ENCODE results near the gene GYG2. TPM values are rescaled to one million over a fixed set of nuclear protein-coding genes. Genes with fewer than 3 reads are reported as not detected.
"Not testable (repeated sequence)": the region's sequence is repeated elsewhere in the genome, so short reads cannot be mapped to it uniquely, and the experiment has no call there.

GYG2 gene
- not detected for total RNA-seq

GRCh38 chrX:2828344-2828958 is at the start of gene GYG2:
TSS of gene GYG2 (plus strand) at chrX:2828930. CDS start at chrX:2830189, 1,259 bp downstream.
- ChIA-PET CTCF (no interaction called here), POLR2A (no interaction called here)

GRCh38 chrX:2780472-2781225 is 48.1 kb upstream of the GYG2 start:
- POLR2A ChIA-PET, result not testable (repeated sequence)

DNA sequence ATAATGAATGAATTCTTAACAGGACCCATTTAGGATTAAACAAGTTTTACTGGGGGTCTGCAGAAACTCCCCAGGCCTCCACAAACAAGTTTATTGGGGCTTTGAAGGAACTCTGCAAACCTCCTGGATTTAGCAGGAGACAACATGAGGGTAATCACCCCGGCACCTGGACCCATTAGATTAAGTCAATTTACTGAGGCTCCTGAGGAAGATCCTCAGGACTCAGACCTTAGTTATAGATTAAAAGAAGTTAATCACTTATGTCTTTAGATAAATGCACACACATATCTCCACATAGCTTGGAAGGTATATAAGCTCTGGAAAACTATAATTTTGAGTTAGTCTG is 47.5 kb upstream of the GYG2 start:
- ChIA-PET POLR2A (no interaction called here), CTCF (no interaction called here)

More at GRCh38 chrX:2780472-2781225, 48.1 kb upstream of the GYG2 start:
- CTCF ChIA-PET, result not testable (repeated sequence)

GRCh38 chrX:2781698-2782097 is 47.0 kb upstream of the GYG2 start:
- CTCF ChIA-PET, result no interaction called here
- POLR2A ChIA-PET, result no interaction called here

GRCh38 chrX:2782171-2782570 is 46.6 kb upstream of the GYG2 start:
- ChIA-PET POLR2A (no interaction called here), CTCF (no interaction called here)

GRCh38 chrX:2782778-2783177 is 46.0 kb upstream of the GYG2 start:
- CTCF ChIA-PET, result no interaction called here
- POLR2A ChIA-PET, result no interaction called here

DNA sequence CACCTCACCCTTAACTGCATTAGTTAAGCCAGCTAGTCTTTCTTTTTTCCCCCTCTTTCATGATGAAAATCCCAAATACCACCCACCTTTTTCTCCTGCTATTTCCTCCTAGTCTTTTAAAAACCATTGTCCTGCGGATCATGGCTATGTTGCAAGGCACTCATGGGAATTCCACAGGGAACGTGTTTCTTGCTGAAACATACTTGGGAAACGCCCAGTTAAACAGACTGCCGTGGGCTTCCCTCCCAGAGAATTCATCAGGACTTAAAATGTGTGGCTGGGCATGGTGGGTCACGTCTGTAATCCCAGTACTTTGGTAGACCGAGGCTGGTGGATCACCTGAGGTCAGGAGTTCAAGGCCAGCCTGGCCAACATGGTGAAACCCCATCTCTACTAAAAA is 44.7 kb upstream of the GYG2 start:
- ChIA-PET CTCF (no interaction called here), POLR2A (no interaction called here)

DNA sequence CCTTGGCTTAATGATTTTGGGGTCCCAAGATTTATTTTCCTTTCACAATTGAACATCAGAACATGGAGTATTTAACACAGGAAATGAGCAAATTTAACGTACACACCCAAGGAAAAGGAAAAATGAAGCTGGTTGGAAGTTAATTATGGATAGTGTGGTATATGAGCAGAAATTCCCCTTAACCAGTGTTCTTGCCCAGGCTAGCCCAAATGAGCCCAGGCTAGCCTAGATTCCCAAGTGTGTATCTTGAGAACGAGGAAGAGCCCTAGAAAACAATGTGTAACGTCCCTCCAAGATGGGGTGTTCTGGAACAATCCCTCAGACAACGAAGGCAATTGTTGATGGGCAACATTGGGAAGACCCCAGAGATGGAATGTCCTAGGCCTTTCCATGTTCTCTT is 43.2 kb upstream of the GYG2 start:
- CTCF ChIA-PET, result no interaction called here
- POLR2A ChIA-PET, result no interaction called here

DNA sequence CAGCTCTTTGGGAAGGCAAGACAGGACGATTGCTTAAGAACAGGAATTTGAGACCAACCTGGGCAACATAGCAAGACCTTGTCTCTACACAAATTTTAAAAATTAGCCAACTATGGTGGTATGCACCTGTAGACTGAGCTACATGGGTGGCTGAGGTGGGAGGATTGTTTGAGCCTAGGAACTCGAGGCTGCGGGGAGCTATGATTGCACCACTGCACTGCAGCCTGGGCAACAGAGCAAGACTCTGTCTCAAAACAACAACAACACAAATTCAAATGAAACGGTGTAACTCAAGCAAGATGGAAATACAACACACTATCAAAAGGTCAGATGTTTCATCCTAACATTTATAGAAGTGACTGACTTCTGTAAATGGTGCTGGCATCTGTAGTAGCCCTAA is 39.8 kb upstream of the GYG2 start:
- POLR2A ChIA-PET, result no interaction called here
- CTCF ChIA-PET, result no interaction called here

DNA sequence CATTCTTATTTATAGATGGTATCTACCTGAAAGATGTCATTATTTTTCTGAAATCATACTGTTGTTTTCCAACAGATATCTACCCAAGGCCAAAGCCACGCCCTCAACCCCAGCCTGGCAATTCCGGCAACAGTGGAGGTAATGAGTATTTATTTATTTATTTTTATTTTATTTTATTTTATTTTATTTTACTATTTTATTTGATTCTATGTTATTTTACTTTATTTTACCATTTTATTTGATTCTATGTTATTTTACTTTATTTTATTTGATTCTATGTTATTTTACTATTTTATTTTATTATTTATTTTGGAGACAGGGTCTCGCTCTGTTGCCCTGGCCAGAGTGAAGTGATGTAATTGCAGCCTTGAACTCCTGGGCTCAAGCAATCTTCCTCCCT is 39.2 kb upstream of the GYG2 start:
- POLR2A ChIA-PET, result no interaction called here
- CTCF ChIA-PET, result no interaction called here

- ChIA-PET POLR2A (no interaction called here), CTCF (no interaction called here)
Observed at GRCh38 chrX:2793752-2794151, 35.0 kb upstream of the GYG2 start.

DNA sequence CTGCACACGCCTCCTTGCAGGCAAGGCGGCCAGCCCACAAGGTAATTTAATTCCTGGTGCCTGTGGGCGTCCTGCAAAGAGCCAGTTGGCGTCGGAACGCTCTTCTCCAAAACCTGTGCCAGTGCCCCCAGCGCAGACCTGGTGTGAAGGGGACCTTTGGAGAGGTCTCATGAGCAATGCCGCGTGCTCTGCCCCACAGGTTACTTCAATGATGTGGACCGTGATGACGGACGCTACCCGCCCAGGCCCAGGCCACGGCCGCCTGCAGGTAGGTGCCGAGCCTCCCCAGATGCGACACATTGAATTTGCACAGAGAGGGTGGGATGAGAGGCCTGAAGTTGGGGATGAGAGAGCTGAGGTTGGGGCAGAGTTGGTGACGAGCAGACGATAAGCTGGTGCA is 34.4 kb upstream of the GYG2 start:
- POLR2A ChIA-PET, result no interaction called here
- CTCF ChIA-PET, result no interaction called here

DNA sequence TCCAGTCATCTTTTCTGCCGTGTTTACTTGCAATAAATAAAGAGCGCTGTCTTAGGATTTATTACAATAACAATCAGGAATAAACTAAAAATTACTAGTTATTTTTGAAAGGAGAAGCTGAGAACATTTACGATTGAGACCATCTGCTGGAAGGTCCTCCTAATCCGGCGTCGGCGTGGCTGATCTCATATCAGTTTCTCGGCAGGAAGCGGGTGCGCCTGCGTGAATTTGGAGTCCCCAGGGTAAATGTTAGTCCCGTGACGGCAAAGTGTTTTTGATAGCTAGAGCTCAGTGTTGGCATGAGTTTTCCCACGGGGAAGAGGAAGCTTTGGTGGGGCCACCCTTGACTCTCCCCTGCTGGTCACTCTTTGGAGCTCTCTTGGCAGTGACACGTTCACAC is 31.9 kb upstream of the GYG2 start:
- CTCF ChIA-PET, POLR2A ChIA-PET: not testable (repeated sequence)

DNA sequence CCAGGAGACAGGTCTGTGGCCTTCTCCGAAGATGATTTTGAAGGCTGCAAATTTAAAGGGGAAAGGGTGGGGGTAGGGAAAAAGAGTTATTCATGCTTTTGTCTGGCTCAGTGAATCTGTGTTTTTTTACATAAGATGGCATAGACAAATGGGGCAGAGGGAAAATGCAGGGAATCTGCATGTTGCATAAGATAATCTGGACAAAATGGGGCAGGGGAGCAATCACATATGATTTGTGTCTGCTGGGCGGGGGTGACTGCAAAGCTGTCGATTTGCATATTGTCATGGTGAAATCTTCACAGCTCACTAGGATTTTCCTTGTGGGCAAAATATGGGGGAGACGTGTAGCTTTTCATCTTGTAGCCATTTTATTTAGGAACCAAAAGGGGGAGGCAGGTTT is 29.4 kb upstream of the GYG2 start:
- ChIA-PET POLR2A (no interaction called here), CTCF (no interaction called here)

DNA sequence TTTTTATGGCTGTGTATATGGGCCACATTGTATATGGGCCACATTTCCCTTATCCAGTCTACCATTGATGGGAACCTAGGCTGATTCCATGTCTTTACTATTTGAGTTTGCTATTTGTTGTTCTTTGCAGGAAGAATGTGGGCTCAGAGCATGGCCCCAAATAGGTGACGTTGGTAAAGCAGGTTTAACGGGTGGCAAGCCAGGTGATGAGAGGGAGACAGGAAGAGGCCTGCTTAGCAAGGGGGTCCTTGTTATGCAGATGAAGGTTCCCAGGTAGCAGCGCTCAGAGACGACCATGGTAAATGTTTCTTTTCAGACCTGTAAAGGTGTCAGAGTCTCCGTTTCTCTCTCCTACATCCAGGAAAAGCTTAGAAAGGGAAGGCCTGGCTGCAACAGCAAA is 28.8 kb upstream of the GYG2 start:
- POLR2A ChIA-PET, result not testable (repeated sequence)
- CTCF ChIA-PET, result interaction anchor here (0.6 kb wide), 1 partner anchor 76 kb away, joined by 3 read pairs; no protein-coding TSS in a partner anchor

DNA sequence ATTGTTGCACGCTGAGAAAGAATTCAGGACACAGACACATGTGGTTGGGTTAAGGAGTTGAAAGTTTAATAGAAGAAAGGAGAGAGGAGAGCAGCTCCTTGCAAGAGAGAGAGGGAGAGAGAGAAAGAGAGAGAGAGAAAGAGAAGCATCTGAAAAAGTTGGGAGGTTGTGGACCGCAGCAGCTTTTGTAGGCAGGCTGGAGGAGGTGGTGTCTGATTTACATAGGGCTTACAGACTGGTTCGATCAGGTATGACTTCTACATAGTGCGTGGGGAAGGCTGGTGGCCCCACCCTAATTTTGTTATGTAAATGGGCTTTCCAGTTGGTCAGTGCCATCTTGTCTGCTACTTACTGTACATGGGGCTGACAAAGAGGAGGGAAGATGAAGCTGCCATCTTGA is 27.5 kb upstream of the GYG2 start:
- POLR2A ChIA-PET, result no interaction called here
- CTCF ChIA-PET, result no interaction called here

- POLR2A ChIA-PET, CTCF ChIA-PET: not testable (repeated sequence)
Observed at GRCh38 chrX:2802376-2803090, 26.2 kb upstream of the GYG2 start.

- CTCF ChIA-PET, result not testable (repeated sequence)
Observed at GRCh38 chrX:2803486-2803885, 25.2 kb upstream of the GYG2 start.

GRCh38 chrX:2804106-2804843 is 24.5 kb upstream of the GYG2 start:
- POLR2A ChIA-PET, CTCF ChIA-PET: not testable (repeated sequence)

More at GRCh38 chrX:2803486-2803885, 25.2 kb upstream of the GYG2 start:
- POLR2A ChIA-PET, result not testable (repeated sequence)

DNA sequence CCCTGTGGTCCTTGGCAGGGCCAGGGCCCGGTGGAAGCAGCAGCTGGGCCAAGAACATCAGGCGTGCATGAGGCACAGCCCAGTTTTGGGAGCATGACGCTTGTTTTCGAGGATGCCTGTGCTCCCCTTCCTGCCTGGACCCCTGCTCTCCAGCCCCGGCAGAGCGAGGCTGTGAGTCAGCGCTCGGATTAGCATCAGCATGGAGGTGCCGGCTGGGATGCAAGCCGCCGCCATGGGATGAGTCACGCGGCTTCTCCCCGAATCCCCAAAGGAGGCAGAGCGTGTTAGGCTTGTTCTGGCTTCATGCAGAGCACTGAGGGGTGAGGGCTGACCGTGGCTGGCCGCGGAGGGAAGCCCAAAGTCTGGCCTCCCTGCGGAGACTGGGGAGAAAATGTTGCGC is 23.9 kb upstream of the GYG2 start:
- CTCF ChIA-PET, POLR2A ChIA-PET: not testable (repeated sequence)

DNA sequence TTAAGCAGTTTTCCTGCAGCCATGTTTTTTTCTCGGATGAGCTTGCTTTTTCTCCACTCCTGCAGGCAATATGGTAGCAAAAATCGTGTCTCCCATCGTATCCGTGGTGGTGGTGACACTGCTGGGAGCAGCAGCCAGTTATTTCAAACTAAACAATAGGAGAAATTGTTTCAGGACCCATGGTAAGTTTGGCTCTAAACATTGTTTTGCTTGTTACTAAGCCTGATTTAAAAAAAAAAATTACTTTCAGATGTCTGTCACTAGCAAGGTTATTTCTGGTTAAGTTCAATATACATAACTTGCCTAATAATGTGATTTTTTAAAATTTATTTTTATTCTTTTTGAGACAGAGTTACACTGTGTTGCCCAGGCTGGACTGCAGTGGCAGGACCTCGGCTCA is 17.5 kb upstream of the GYG2 start:
- ChIA-PET CTCF (no interaction called here), POLR2A (no interaction called here)

All from activated CD8-positive, alpha-beta memory T cell treated with anti-CD3 and anti-CD28 coated beads for 36 hours (primary cell).